ENCODE data around the gene TTBK2.

The TTBK2 gene

GRCh38 chr15:42920519-42921341, at the start of gene TTBK2 (continued):
- no peak for TF ChIP-seq ZNF645 (tag by site-specific recombination; IDR thresholded peaks at IDR 0.05)
- no peak for TF ChIP-seq ZNF580 (tag by site-specific recombination; IDR thresholded peaks at IDR 0.05)
- no peak for TF ChIP-seq AEBP2 (tag by site-specific recombination; IDR thresholded peaks at IDR 0.05; ENCODE audit: borderline replicate concordance)
- no peak for TF ChIP-seq ZNF114 (tag by site-specific recombination; IDR thresholded peaks at IDR 0.05)
- TF ChIP-seq ZFP41 (tag by site-specific recombination; IDR thresholded peaks at IDR 0.05; ENCODE audit: borderline replicate concordance) = no peak
- no peak for TF ChIP-seq ZNF184 (tag by site-specific recombination; IDR thresholded peaks at IDR 0.05)
- TF ChIP-seq ZNF26 (tag by site-specific recombination; IDR thresholded peaks at IDR 0.05) = no peak
- TF ChIP-seq ZNF514 (tag by site-specific recombination; IDR thresholded peaks at IDR 0.05) = no peak
- TF ChIP-seq ZNF433 (tag by site-specific recombination; IDR thresholded peaks at IDR 0.05; ENCODE audit: low read depth) = no peak
- TF ChIP-seq ZFP37 (tag by site-specific recombination; IDR thresholded peaks at IDR 0.05) = no peak
- TF ChIP-seq SALL2 (tag by site-specific recombination; IDR thresholded peaks at IDR 0.05; ENCODE audit: borderline replicate concordance) = no peak
- TF ChIP-seq ZSCAN18 (tag by site-specific recombination; IDR thresholded peaks at IDR 0.05) = no peak
- 0 out of 2 replicates have a peak, but pooled peaks have one; percentile 26 for TF ChIP-seq ZNF501 (tag by site-specific recombination; IDR thresholded peaks at IDR 0.05)
- no peak for TF ChIP-seq YY1 (tag by site-specific recombination; IDR thresholded peaks at IDR 0.05)
- TF ChIP-seq GLI2 (tag by site-specific recombination; IDR thresholded peaks at IDR 0.05; ENCODE audit: borderline replicate concordance, low read depth) = no peak
- TF ChIP-seq ZNF2 (tag by site-specific recombination; IDR thresholded peaks at IDR 0.05) = no peak
- TF ChIP-seq ELK4 (IDR thresholded peaks at IDR 0.05; ENCODE audit: borderline replicate concordance, low read depth, low read length) = no peak
- no peak for TF ChIP-seq ZNF223 (tag by site-specific recombination; IDR thresholded peaks at IDR 0.05)
- no peak for TF ChIP-seq ZNF548 (tag by site-specific recombination; IDR thresholded peaks at IDR 0.05)
- no peak for TF ChIP-seq ZNF792 (tag by site-specific recombination; IDR thresholded peaks at IDR 0.05)
- TF ChIP-seq SP3 (tag by site-specific recombination; IDR thresholded peaks at IDR 0.05) = peak; percentile 93
- no peak for TF ChIP-seq ZNF140 (tag by site-specific recombination; IDR thresholded peaks at IDR 0.05)
- no peak for TF ChIP-seq ZNF148 (tag by site-specific recombination; IDR thresholded peaks at IDR 0.05; ENCODE audit: borderline replicate concordance)
- TF ChIP-seq PATZ1 (tag by site-specific recombination; IDR thresholded peaks at IDR 0.05) = peak; percentile 99
- no peak for TF ChIP-seq ZNF48 (tag by site-specific recombination; IDR thresholded peaks at IDR 0.05)
- TF ChIP-seq ZNF311 (tag by site-specific recombination; IDR thresholded peaks at IDR 0.05; ENCODE audit: borderline replicate concordance) = no peak
- TF ChIP-seq ZNF354C (tag by site-specific recombination; IDR thresholded peaks at IDR 0.05; ENCODE audit: borderline replicate concordance, low read depth) = no peak
- TF ChIP-seq ZNF155 (tag by site-specific recombination; IDR thresholded peaks at IDR 0.05) = no peak

Measured in HEK293 (cell line).